Measurements from ENCODE around the gene SETDB2.
A peak's percentile ranks its signal among the peaks of the same experiment; 100 is the strongest.

The SETDB2 gene

DNA sequence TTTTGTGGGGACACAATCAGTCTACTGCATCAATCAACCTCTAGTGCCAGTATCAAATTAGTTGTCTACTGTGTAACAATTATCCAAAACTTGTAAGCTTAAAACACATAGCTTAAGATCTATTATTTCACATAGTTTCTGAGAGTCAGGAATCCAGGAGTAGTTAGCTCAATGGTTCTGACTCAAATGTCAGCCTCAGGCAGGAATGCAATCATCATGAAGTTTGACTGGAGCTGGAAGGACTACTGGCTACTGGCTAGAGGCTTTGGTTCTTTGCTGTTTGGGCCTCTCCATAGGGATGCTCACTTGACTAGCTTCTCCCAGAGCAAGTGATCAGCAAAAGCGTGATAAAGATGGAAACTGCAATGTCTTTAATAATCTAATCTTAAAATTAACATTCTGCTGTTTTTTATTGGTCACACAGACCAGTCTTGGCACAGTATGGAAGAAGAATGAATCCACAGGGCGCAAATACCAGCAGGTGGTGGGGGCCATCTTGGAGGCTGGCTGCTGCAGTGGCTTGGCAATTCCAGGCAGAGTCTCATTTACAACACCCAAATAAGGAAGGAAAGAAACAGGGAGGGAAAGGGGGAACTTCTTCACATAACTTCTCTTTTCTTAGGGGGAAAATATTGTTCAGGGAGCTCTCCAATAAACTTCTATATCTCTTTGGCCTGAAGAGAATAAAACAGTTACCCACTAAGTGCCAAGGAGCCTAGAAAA is 15.9 kb upstream of the SETDB2 start:
- no peak for DNase-seq (ENCODE audit: low read depth in 2 of 2)

GRCh38 chr13:49429121-49429520 is 15.0 kb upstream of the SETDB2 start:
- no peak for DNase-seq (ENCODE audit: low read depth in 2 of 2)

DNA sequence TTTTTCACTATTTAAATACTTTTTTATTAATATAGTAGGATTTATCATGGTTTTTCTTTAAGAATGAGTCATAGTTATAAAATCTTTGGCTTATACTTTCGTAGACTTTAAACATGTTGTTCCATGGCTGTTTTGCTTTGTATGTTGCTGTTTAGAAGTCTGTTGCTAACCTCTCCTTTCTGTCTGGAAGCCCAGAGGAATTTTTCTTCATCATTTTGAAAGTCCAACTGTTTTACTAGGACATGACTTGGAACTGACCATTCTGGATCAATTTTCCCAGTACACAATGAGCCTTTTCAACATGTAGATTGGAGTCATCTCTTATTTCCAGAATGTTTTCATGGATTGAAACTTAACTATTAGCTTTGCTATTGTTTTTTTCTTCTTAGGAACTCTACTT is 8.1 kb upstream of the SETDB2 start:
- DNase-seq (ENCODE audit: low read depth in 2 of 2) = no peak

GRCh38 chr13:49436890-49437289 is 7.2 kb upstream of the SETDB2 start:
- DNase-seq (ENCODE audit: low read depth in 2 of 2) = no peak

- no peak for DNase-seq (ENCODE audit: low read depth in 2 of 2)
Observed at GRCh38 chr13:49437705-49438104, 6.4 kb upstream of the SETDB2 start.

DNA sequence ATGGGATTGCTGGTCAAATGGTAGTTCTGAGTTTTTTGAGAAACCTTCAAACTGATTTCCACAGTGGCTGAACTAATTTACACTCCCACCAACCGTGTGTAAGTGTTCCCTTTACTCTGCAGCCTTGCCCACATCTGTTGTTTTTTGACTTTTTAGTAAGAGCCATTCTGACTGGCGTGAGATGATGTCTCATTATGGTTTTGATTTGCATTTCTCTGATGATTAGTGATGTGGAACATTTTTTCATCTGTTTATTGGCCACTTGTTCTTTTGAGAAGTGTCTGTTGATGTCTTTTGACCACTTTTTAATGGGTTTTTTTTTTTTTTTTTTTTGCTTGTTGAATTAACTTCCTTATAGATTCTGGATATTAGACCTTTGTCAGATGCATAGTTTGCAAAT is 4.5 kb upstream of the SETDB2 start:
- no peak for DNase-seq (ENCODE audit: low read depth in 2 of 2)

DNA sequence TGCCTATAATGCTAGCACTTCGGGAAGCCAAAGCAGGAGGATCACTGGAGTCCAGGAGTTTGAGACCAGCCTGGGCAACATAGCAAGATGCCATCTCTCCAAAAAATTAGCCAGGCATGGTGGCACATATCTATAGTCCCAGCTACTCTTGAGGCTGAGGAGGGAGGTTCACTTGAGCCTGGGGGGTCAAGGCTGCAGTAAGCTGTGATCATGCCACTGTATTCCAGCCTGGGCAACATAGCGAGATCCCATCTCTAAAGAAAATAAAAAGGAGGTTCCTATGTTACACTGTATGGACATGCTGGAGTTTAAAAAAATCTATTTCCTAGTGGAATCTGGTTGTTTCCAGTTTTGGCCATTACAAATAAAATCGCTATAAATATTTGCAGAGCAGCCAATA is 2.8 kb upstream of the SETDB2 start:
- DNase-seq (ENCODE audit: low read depth in 2 of 2) = no peak

DNA sequence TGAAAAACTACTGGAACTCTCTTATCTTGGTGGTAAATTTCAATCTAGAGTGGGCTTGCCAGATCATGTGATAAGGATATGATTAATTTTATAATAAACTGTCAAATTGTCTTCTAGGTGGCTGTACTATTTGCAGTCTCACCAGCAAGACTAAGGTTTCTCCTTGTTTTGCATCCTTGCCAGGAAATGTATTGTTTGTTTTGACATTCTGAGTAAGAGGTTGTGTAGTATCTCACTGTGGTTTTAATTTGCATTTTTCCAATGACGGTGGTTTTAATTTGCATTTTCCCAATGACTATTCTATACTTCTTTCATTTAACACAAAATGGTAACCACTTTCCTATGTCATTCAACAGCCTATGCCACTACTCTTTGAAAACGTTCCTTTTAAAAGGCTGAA is 2.2 kb upstream of the SETDB2 start:
- DNase-seq (ENCODE audit: low read depth in 2 of 2) = no peak

- DNase-seq (ENCODE audit: low read depth in 2 of 2) = no peak
Observed at GRCh38 chr13:49443357-49443703, 744 bp upstream of the SETDB2 start.

DNA sequence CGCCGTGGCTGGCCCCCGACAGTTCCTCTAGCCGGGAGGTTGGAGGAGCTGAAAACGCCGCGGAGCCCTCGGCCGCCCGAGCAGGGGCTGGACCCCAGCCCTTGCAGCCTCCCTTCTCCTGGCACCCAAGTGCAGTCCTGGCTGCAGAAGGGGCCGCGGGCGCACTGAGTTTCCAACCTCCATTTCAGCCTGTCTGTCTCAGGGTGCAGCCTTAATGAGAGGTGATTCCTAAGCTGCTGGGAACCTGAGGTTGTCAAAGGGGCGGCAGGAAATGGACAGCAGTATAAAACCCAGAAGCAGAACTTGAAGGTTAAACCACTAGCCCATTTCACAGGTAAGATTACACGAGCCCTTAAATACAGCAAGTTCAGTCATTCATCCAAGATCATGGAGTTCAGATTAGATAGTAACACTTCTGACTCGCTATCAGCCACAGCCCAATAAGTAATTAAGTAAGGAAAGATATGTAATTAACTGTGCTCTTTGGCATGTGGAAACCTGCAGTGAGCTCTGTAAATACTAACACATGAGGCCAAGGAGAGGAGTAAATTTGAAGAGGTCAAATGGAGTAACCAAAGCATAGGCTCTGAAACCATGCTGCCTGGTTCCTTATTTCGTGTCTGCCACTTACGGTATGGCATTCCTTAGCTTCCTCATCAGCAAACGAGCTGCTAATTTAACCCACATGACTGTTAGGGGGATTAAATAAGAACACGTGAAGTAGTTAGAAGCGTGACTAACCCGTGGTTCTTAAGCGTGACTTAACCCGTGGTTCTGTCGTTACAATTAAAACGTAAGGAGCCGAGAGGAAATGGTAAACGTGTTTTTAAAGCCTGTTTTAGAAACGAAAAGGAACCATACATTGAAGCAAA is 686 bp downstream of the SETDB2 start:
- peak; percentile 47 to 55 for DNase-seq (ENCODE audit: low read depth in 2 of 2)

DNA sequence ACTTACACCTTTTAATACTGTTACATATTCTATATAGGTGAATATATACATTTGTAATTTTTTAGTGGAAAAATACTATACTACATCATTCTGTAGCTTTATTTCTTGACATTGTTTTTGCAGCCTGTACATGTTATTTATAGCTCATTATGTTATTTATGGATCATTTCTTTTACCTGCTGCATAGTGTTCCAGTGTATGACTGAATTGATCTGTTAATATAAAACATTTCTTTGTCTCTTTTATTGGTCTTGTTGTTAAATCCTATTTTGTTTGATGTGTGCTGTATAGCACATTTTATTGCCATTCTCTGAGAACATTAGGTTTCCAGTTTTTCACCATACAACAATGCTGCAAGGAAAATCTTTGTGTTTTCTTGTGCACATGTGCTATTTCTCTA is 2.4 kb downstream of the SETDB2 start:
- DNase-seq (ENCODE audit: low read depth in 2 of 2) = no peak

DNA sequence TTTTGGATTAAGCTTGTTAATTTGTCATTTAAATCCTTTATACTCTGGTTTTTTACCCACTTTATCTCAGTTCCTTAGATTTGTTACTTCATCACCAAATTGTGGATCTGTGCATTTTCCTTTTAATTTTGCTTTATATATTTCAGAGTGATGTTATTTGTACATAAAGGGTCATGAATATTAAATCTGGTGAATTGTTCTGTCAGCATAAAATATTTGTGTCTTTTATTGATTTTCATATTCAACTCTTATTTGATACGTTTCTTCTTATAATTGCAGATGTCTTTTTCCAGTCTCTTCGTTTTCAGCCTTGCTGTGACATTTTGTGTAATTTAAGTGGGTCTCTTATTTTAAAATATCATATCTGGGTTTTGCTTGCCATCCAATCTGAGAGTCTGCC is 4.7 kb downstream of the SETDB2 start:
- DNase-seq (ENCODE audit: low read depth in 2 of 2) = no peak

GRCh38 chr13:49450105-49450819 is 6.2 kb downstream of the SETDB2 start:
- no peak for DNase-seq (ENCODE audit: low read depth in 2 of 2)

- DNase-seq (ENCODE audit: low read depth in 2 of 2) = no peak
Observed at GRCh38 chr13:49452725-49453457, 8.8 kb downstream of the SETDB2 start.

GRCh38 chr13:49453465-49453864 is 9.4 kb downstream of the SETDB2 start:
- DNase-seq (ENCODE audit: low read depth in 2 of 2) = no peak

DNA sequence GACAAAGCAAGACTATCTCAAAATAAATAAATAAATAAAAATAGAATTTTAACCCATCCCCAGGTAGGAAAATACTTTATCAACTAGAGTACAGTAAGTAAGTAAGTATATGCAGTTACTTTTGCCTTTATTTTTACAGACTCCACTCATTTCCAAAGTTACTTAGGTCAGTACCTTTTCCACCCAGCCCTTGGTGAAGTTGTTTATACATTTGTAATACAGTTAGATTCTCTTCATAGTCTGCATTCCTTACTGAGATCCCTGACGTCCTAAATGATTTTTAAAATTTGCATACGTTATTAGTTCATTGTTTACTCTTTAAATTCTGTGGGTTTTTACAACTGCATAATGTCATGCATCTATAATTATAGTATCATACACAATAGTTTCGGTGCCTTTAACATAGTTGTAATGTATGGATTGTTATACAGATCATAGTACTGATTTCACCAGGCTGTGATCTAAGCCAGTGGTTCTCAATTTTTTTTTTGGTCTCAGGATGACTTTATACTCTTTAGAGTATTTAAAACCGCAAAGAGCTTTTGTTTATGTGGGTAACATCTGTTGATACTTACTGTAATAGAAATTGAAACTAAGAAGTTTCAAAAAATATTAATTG is 10.4 kb downstream of the SETDB2 start:
- DNase-seq (ENCODE audit: low read depth in 2 of 2) = peak in 1 of 2 experiments; percentile 26

- DNase-seq (ENCODE audit: low read depth in 2 of 2) = no peak
Observed at GRCh38 chr13:49455007-49455398, 10.9 kb downstream of the SETDB2 start.

DNA sequence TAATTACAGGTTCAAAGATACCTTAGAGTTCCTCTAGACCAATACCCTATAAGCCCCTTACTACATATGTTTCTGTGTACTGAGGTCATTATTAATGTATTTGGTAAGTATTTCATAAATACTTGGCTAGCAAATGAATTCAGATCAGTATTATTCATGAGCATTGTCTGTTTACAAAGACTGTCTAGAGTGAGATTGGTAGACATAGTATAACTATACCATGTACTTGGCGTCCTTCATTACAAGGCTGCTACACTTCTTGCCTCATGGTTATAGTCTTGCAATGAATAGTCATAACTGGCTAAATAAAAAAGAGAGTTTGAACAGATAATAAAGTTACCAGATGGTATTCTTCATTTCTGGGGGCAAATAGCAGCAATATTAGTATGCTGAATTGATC is 12.1 kb downstream of the SETDB2 start:
- DNase-seq (ENCODE audit: low read depth in 2 of 2) = no peak

DNA sequence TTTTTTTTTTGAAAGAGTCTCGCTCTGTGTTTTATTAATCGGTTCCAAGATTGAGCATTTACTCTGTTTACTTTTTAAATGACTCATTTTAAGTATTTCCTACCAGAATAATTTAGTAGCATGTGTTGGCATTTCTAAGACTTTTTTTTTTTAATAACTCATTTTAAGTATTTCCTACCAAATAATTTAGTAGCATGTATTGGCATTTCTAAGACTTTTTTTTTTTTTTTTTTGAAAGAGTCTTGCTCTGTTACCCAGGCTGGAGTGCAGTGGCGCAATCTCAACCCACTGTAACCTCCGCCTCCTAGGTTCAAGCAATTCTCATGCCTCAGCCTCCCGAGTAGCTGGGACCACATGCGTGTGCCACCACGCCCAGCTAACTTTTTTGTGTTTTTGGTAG is 13.1 kb downstream of the SETDB2 start:
- DNase-seq (ENCODE audit: low read depth in 2 of 2) = no peak

GRCh38 chr13:49459580-49459979 is 15.5 kb downstream of the SETDB2 start:
- DNase-seq (ENCODE audit: low read depth in 2 of 2) = no peak

DNA sequence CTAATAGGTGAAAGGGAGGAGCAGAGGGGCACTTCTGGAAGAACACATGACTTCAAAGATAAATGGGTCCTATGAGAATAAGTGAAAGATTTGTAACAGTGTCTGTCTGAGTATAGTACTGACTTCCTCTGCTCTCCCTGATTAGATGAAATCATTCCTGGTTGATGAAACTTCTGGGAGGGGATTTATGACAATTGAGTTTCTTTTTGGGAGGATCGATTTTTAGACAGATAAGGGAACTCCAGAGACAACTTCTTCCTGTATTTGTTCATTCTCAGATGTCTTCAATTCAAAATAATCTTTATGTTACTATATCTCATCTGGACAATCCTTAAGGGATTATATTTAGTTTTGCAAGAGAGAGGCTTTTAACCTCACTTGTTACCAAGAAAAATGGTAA is 20.0 kb downstream of the SETDB2 start:
- DNase-seq (ENCODE audit: low read depth in 2 of 2) = no peak
